Measurements from ENCODE around the gene F10.

F10 gene

DNA sequence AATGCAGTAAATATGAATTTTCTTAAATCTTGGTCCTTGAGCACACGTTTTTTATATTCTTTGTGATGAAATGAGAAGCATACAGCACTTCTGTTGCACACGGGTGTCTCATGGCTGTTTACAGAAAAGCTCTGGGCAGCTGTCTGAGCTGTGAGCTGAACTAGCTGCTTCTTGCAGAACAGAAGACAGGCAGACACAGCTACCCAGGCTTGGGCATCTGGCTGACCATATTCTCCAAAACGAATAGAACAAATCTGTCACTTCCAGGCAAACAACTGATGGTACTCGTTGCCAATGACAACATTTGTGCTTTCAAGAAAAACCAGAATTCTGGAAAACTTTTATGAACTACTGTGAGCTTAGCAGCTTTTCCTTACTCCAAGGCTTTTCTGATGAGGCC is 69.7 kb downstream of the F10 start:
- no peak for DNase-seq (ENCODE audit: low read depth, low spot score)

DNA sequence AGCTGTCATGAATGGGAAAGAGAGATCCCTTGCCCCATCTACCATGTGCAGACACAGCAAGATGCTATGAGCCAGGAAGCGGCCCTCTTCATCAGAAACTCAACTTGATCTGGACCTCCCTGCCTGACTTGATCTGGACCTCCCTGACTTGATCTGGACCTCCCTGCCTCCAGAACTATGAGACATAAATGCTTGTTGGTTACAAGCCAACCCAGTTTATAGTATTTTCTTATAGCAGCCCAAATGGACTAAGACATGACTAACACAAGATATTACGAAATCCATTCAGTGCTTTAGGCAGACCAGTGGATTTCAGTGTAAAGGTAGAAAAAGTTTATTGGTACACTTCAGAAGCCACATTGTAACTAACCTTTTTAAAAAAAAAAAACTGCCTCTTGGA is 70.3 kb downstream of the F10 start:
- no peak for DNase-seq (ENCODE audit: low read depth, low spot score)

DNA sequence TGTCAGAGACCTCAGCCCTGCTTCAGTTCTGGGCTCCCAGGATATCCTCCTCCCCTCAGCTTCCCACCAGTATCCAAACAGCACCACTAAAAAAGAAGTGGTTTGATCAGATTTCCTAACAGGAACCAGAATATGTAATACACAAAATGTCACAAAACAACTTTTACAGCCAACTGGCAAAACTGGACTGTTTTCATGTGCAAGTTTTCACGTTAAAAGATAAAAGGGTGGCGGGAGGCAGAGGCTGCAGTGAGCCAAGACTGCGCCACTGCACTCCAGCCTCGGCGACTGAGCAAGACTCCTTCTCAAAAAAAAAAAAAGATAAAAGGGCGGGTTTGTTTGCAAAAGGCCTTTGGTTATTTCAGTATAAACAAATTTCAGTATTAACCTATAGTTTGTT is 72.8 kb downstream of the F10 start:
- DNase-seq (ENCODE audit: low read depth, low spot score), result no peak

DNA sequence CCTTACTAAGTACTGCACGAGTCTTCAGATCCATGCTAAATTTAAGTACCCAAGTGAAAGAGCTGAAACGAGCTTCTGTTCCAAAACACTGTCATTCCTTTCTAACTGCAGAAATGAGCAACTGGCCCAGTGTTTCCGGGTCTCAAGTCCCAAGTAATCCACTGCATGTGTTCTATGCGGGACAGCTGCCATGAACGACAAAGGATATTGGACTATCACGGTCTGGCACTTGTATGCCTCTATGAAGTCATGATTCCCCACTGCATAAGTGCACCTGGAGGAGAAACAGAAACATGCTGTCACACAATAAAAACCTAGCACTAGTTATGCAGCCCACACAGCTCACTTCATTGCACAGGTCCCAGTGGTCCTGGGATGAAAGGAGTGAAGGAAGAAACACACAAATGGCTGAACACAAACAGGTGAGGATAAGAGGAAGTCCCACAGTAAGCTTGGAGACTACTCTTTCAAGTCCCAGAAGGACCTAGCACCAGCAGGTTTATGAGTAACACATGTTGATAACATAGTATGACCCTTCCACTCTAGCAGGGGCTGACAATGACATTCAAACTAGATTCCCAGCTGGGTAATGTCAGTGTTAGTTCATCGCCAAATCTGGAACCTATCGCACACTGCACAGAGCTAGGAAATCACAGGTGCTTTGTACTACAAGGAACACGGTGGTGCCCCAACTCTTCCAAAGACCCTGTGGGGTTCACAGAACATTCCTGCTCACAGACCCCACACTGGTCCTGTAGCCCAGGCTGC is 74.6 kb downstream of the F10 start:
- no peak for DNase-seq (ENCODE audit: low read depth, low spot score)
